Activated CD4-positive, alpha-beta T cell treated with anti-CD3 and anti-CD28 coated beads, Interleukin-2, Interleukin-6, amounts not matched to agents 100 ng/mL and 50 ng/mL, durations not matched to agents 16 hours and 8 hours (primary cell): ENCODE results near the gene BAZ1A.

Experiments used
- DNase-seq: peaks from one replicate; pipeline ENCODE4 v3.0.0-alpha.2; 2020

The BAZ1A gene

GRCh38 chr14:34875031-34875922, at the start of gene BAZ1A:
Gene BAZ1A (minus strand): TSS chr14:34875360. CDS start chr14:34874604, 756 bp downstream.
- peak; percentile 75 for DNase-seq

DNA sequence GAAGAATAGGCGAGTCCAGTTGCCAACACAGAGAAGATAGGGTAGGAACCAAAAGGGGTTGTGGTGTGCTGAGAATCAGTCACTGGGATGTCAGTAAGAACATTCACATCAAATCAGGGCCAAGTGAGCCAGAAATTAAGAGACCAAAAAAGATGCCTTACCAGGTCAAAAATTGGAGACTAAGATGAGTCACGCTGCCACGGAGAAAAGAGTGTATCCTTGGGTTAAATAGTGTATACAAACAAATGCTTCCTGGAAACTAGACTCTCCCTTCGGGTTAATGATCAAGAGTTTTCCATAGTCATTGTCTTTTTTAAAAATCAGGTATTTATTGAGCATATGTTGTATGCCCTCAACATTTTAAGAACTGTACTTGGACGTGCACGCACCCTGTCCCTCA, 45.2 kb upstream of the BAZ1A start:
- DNase-seq = no peak

DNA sequence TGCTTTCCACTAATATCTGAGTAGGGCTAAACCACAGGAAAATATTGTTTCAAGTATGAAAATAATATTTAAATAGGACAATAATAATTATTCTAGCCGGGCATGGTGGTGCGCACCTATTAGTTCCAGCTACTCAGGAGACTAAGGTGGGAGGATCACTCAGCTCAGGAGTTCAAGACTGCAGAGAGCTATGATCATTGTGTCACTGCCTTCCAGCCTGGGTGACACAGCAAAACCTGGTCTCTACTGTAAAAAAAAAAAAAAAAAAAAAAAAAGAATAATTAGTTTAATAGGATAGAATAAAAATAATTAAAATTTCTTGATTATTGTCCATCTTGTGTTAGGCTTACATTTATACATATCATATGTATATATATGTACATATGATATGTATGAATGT, 38.5 kb upstream of the BAZ1A start:
- DNase-seq = no peak

DNA sequence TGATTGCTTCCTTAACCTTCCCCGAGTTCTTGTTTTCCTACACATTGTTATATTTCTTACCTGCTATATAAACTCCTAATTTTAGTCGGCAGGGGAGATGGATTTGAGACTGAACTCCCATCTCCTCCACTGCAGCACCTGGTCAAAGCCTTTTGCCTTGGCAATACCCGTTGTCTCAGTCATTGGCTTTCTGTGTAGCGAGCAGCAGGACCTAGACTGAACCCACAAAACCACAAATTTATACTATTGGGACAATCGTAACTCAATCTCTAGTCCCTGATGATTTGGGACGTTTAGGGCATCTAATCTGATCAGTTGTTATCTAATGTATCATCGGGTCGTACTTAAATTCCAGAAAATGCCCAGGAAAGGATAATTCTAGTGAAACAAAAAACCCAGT, 37.8 kb upstream of the BAZ1A start:
- DNase-seq = no peak

DNA sequence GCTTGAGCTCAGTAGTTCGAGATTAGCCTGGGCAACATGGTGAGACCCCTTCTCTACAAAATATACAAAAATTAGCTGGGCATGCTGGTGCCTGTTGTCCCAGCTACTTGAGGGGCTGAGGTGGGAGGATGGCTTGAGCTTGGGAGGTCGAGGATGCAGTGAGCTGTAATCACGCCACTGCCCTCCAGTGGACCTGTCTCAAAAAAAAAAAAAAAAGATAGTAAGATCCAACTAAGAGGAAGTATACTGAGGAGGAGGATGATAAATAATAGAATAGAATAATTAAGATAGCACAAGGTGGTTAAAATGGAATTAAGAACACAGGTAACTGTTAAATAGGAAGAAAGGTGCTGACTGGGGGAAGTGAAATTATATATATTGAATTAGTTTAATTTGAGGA, 37.0 kb upstream of the BAZ1A start:
- DNase-seq = no peak

GRCh38 chr14:34911209-34912150, 36.3 kb upstream of the BAZ1A start:
- no peak for DNase-seq

DNA sequence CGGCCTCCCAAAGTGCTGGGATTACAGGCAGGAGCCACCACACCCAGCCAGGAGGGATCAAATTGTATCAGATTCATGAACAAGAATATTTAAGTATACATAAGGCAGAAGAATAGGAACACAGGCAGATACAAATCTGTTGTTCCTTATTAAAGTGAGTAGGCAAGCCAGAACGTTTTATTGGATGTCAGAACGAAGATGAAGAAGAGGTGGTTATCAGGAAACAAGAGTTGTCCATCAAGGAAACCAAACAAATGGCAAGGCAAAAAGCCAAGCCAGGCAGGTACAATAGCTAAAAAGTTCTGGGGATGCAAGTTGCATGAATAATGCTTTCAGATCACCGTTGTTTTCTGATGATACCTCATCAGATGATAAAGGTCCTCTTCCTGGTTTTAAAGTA, 31.1 kb upstream of the BAZ1A start:
- DNase-seq = no peak

- DNase-seq = no peak
These were observed 20.1 kb upstream of the BAZ1A start for GRCh38 chr14:34895277-34895676.

DNA sequence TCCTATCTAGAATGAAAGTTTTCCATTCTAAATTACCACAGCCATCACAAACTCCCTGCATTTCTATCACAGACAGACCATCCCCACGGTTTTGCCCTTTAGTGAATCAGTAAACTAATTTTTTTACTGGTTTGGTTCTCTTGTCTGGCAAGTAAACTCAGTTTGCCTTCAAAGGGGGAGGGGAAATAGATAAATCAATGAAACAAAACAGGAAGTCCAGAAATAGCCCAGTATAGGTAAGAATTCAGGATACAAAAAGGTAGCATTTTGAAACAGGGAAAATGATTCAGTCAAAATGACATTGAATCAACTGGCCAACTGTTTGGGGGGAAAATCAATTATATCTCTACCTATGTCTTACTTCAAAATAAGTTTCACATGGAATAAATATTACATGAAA, 15.8 kb upstream of the BAZ1A start:
- no peak for DNase-seq

- no peak for DNase-seq
These were observed 13.0 kb upstream of the BAZ1A start for GRCh38 chr14:34888186-34888585.

- DNase-seq = no peak
These were observed 8.8 kb upstream of the BAZ1A start for GRCh38 chr14:34883954-34884353.

DNA sequence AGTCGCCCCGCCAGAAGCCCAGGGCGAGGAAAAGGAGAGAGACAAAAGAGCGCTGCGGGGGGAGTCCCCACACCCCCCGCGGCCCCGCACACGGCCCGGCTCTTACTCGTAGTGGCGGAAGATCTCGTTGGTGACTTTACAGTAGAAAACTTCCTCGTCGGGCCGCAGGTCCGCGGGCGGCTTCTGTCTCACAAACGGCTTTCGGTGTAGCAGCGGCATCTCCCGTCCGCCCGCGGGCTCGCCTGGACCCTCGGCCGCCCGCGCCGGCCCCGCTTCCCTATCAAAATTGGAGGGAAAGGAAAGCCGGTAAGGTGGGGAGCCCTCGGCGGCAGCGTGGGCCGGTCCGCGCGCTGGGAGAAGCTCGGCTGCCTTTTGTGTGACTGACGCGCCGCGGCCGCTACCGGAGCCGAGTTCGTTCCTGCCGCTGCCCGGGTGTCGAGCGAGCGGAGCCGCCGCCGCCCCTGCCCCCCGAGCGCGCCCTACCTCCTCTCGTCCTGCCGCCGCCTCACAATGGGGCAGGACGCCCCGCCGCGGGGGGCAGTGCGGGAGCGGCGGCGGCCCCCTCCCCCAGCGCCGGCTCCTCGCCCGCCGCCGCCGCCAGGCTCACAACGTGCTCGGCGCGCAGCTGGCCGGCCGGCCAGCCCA, 652 bp downstream of the BAZ1A start:
- DNase-seq = peak; percentile 57

GRCh38 chr14:34873589-34874385, 1.4 kb downstream of the BAZ1A start:
- peak; percentile 93 for DNase-seq

DNA sequence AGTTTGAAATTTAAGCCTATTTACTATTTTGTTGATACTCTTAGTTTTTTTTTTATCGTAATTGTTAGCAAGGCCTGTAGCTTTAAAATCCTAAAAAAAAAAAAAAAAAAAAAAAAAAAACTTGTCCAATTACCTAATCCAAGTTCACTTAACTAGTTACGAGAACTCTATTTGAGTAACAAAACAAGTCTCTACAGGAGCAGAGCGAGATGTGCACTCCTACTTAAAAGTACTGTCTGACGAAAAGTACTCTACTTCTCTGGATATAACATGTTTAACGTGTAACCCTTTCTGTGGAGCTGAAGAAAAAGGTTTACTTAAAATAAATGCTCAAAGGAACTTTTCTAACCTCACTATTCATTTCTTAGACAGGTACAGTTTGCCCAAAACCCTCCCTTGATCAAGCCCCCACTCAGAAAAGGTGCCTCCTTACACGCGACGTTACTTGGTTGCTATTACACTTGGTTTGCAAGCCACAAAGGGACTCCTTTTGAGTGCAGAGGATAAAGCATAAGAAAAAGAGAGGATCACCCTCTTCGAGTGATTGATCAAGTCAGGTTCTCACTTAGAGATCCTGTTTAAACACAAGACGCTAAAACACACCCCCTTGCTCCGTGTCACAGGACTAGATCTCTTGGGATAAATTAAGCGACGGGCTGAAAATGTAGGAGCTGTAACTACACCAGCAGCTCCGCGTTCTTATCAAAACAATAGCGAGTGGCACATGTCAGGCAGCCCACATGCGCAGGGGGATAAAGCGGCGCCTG, 2.2 kb downstream of the BAZ1A start:
- DNase-seq = no peak

DNA sequence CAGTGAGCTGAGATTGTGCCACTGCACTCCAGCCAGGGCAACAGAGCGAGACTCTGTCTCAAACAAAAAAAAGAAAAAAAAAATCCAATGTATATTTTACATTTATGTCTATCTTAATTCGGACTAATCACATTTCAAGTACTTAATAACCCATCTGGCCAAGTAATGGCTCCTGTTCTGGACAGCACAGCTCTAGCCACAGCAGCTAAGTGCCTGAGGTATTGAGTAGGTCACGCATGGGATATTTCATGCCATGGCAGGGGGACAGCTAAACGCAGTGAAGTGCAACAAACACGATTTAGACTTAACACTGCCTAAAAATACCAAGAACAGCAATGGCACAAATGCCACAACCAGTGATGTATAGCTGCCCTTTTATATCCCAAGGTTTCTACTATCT, 8.0 kb downstream of the BAZ1A start:
- DNase-seq = no peak

- no peak for DNase-seq
These were observed 9.1 kb downstream of the BAZ1A start for GRCh38 chr14:34865889-34866574.

DNA sequence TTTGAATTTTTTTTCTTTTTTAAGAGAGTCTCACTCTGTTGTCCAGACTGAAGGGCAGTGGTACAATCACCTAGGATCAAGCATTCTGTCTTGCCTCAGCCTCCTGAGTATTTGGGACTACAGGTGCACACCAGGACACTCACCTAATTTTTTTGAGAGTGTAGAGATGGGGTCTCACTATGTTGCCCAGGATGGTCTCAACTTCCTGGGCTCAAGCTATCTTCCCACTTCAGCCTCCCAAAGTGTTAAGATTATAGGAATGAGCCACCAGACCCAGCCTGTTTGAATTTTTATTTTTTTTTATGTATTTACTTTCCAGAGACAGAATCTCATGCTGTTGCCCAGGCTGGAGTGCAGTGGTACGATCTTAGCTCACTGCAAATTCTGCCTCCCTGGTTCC, 11.3 kb downstream of the BAZ1A start:
- no peak for DNase-seq

DNA sequence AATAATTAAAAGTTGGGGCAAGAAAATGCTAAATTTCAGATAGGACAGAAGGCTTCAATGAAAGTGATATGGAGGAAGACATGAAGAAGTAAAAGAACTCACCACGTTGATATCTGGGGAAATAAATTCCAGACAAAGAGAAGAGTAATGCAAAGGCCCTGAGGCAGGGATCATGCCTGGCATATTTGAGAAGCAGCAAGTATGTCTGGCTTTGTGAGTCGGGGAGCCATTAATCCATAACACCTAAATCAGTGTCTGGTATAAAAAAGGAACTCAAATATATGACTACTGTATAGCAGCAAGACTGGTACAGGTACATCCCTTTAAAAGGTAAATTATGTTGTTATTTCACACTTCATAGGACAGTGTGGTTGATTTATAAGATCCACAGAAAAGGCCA, 16.4 kb downstream of the BAZ1A start:
- DNase-seq = no peak

DNA sequence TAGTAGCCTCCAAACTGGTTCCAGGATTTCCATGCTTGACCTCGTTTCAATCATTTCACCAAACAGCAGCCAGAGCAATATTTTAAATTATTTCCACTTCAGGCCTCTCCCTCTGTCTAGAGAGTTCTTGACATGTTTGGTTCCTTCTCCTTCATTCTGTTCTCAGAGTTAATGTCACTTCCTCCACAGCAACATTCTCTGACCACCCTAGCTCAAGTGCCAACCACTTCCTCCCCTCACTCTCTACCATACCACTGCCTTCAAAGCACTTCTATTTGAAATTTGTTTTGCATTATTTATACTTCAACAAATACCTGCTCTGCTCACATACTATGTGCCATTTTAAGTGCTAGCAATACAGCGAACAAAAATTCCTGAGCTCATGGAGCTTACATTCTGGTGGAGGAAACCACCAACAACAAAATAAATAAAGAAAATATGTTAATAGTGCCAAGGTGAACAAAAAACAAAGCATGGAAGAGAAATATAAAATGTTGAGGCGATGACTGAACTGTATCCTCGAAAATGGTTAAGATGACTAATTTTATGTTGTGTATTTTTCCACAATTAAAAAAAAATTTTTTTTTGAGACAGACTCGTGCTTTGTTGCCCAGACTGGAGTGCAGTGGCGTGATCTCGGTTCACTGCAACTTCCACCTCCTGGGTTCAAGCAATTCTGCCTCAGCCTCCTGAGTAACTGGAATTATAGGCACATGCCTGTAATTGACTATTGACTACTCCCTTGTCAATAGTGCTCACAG, 17.3 kb downstream of the BAZ1A start:
- peak; percentile 69 for DNase-seq

GRCh38 chr14:34853041-34853440, 22.1 kb downstream of the BAZ1A start:
- DNase-seq = no peak
